WTC11 (cell line): ENCODE data around the gene SLC10A7. TPM values are rescaled to one million over a fixed set of nuclear protein-coding genes. Genes with fewer than 3 reads are reported as not detected.

Source experiments
- ATAC-seq: fragments of 200-7000 bp; cut with Tn5 transposase; 2 replicates; pipeline ENCODE4 v1.10.0; 2021; ENCODE audit warnings: mild to moderate bottlenecking, moderate library complexity
- CTCF ChIA-PET: fragments of 300-600 bp; sonication (Branson Sonifier 250); formaldehyde crosslinking; loops from one replicate; lab custom pipeline; 2021; ENCODE audit warnings: antibody characterized with exemption; lab: Charles Lee
- POLR2A ChIA-PET: fragments of 350-600 bp; sonication (Branson Sonifier 250); formaldehyde crosslinking; loops from one replicate; lab custom pipeline; 2021; ENCODE audit warnings: antibody characterized with exemption; lab: Charles Lee
- DNase-seq: peaks from one replicate; pipeline ENCODE4 v3.0.0; 2021; ENCODE audit warnings: low spot score
- H3K27ac Mint-ChIP-seq: 2 replicates; pipeline ENCODE4 v1.8.0; 2021; ENCODE audit warnings: mixed read lengths
- H3K27me3 Mint-ChIP-seq: 2 replicates; pipeline ENCODE4 v1.8.0; 2021; ENCODE audit warnings: low read depth, mild to moderate bottlenecking, moderate library complexity, mixed read lengths
- H3K36me3 Mint-ChIP-seq: 2 replicates; pipeline ENCODE4 v1.8.0; 2021; ENCODE audit warnings: mixed read lengths
- H3K4me1 Mint-ChIP-seq: 2 replicates; pipeline ENCODE4 v1.8.0; 2022; ENCODE audit warnings: mixed read lengths
- H3K4me3 Mint-ChIP-seq: 2 replicates; pipeline ENCODE4 v1.8.0; 2021; ENCODE audit warnings: mild to moderate bottlenecking, moderate library complexity, mixed read lengths
- H3K9me3 Mint-ChIP-seq: 2 replicates; pipeline ENCODE4 v1.8.0; 2021; ENCODE audit warnings: mixed read lengths
- ARID4B ChIP-seq: sonication (generic); formaldehyde crosslinking; IDR thresholded peaks from 2 replicates; pipeline ENCODE4 v1.8.0; 2023; ENCODE audit warnings: missing genetic modification reagents, mild to moderate bottlenecking, borderline replicate concordance
- CREB1 ChIP-seq: sonication (generic); formaldehyde crosslinking; IDR thresholded peaks from 2 replicates; pipeline ENCODE4 v1.8.0; 2023; ENCODE audit warnings: mild to moderate bottlenecking, missing genetic modification reagents
- EMX1 ChIP-seq: fragments of 250-450 bp; sonication (Bioruptor Pico); IDR thresholded peaks from 2 replicates; pipeline ENCODE4 v1.8.0; 2021; ENCODE audit warnings: mild to moderate bottlenecking
- ESRRA ChIP-seq: sonication (generic); formaldehyde crosslinking; IDR thresholded peaks from 2 replicates; pipeline ENCODE4 v1.8.1; 2022; ENCODE audit warnings: mild to moderate bottlenecking, missing genetic modification reagents, borderline replicate concordance
- FOXJ3 ChIP-seq: sonication (generic); formaldehyde crosslinking; IDR thresholded peaks from 2 replicates; pipeline ENCODE4 v1.9.0; 2021; ENCODE audit warnings: missing genetic modification reagents, mild to moderate bottlenecking, borderline replicate concordance
- GABPB1 ChIP-seq: sonication (generic); formaldehyde crosslinking; IDR thresholded peaks from 2 replicates; pipeline ENCODE4 v1.8.1; 2023; ENCODE audit warnings: mild to moderate bottlenecking, missing genetic modification reagents
- GRHL2 ChIP-seq: fragments of 250-450 bp; sonication (Bioruptor Pico); IDR thresholded peaks from 2 replicates; pipeline ENCODE4 v1.8.0; 2022; ENCODE audit warnings: mild to moderate bottlenecking, moderate library complexity; ENCODE audit not compliant: insufficient replicate concordance, severe bottlenecking
- JAZF1 ChIP-seq: fragments of 250-450 bp; sonication (Bioruptor Pico); IDR thresholded peaks from 2 replicates; pipeline ENCODE4 v1.9.0; 2021; ENCODE audit warnings: moderate library complexity, mild to moderate bottlenecking, inconsistent platforms
- JUN ChIP-seq: sonication (generic); formaldehyde crosslinking; IDR thresholded peaks from 2 replicates; pipeline ENCODE4 v1.8.0; 2023; ENCODE audit warnings: mild to moderate bottlenecking, missing genetic modification reagents
- NFYB ChIP-seq: sonication (generic); formaldehyde crosslinking; conservative IDR thresholded peaks from 2 replicates; pipeline ENCODE4 v1.8.0; 2022; ENCODE audit warnings: low read depth, missing genetic modification reagents
- SMAD4 ChIP-seq: sonication (generic); formaldehyde crosslinking; IDR thresholded peaks from 2 replicates; pipeline ENCODE4 v1.8.0; 2022; ENCODE audit warnings: mild to moderate bottlenecking, missing genetic modification reagents
- SOX15 ChIP-seq: fragments of 250-450 bp; sonication (Bioruptor Pico); IDR thresholded peaks from 2 replicates; pipeline ENCODE4 v1.9.0; 2021; ENCODE audit warnings: mild to moderate bottlenecking
- TCF7 ChIP-seq: sonication (generic); formaldehyde crosslinking; IDR thresholded peaks from 2 replicates; pipeline ENCODE4 v1.8.0; 2022; ENCODE audit warnings: mild to moderate bottlenecking, low read depth, missing genetic modification reagents, moderate library complexity
- USF2 ChIP-seq: sonication (generic); formaldehyde crosslinking; IDR thresholded peaks from 2 replicates; pipeline ENCODE4 v1.8.1; 2023; ENCODE audit warnings: mild to moderate bottlenecking, missing genetic modification reagents, moderate library complexity
- ZBTB21 ChIP-seq: sonication (generic); formaldehyde crosslinking; IDR thresholded peaks from 2 replicates; pipeline ENCODE4 v1.8.1; 2023; ENCODE audit warnings: mild to moderate bottlenecking, missing genetic modification reagents, borderline replicate concordance
- ZNF121 ChIP-seq: sonication (generic); formaldehyde crosslinking; IDR thresholded peaks from 2 replicates; pipeline ENCODE4 v1.8.0; 2023; ENCODE audit warnings: missing genetic modification reagents
- ZNF671 ChIP-seq: fragments of 250-450 bp; sonication (Bioruptor Pico); IDR thresholded peaks from 2 replicates; pipeline ENCODE4 v1.8.0; 2021; ENCODE audit warnings: mild to moderate bottlenecking
- total RNA-seq: library from RNA; stranded (reverse); gene quantifications from 3 replicates; pipeline ENCODE4 v1.2.3, GENCODE V29; 2021
- TF ChIP-seq, protein P1 (sequence below): sonication (generic); formaldehyde crosslinking; conservative IDR thresholded peaks from 2 replicates; pipeline ENCODE4 v1.8.1; 2023; ENCODE audit warnings: mild to moderate bottlenecking, low read depth, missing genetic modification reagents, moderate library complexity
- TF ChIP-seq, protein P2 (sequence below): sonication (generic); formaldehyde crosslinking; IDR thresholded peaks from 2 replicates; pipeline ENCODE4 v1.8.1; 2023; ENCODE audit warnings: mild to moderate bottlenecking, missing genetic modification reagents, moderate library complexity

Gene SLC10A7
- total RNA-seq, 1 experiment from 2014 or later: 5.0 TPM

DNA sequence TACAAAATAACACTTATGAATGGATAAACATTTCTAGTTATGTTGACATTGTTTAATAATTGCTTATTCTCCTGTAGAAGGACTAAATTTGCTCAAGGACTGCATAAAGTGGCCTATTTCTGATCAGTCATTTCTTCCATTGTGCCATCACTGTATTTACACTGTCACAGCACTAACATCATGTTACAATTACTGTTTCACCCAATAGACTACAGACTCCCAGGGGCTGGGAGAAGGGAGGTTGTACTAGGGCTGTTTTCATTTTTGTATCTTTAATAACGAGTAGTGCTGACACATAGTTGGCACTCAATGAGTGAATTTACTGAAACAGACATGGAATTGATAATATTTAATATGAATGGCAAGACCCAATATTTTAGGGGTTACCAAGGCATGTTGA, 139.5 kb downstream of the SLC10A7 start:
- CTCF ChIA-PET: no interaction called here
- ATAC-seq (no peak), DNase-seq (no peak)
- POLR2A ChIA-PET: no interaction called here
- Mint-ChIP-seq H3K36me3 (no peaks in the 10 kb centered on the region), H3K4me3 (no peak overlapping the region), H3K27ac (no peak overlapping the region), H3K27me3 (no peaks in the 10 kb centered on the region), H3K4me1 (peaks cover 14% of the 10 kb centered on the region), H3K9me3 (no peaks in the 10 kb centered on the region)
- TF ChIP-seq EMX1 (CRISPR knock-in tag) (no peak), CREB1 (CRISPR knock-in tag) (no peak), ZNF121 (CRISPR knock-in tag) (no peak), TCF7 (CRISPR knock-in tag) (no peak), GABPB1 (CRISPR knock-in tag) (no peak), NFYB (no peak), SMAD4 (CRISPR knock-in tag) (no peak), ZBTB21 (CRISPR knock-in tag) (no peak), GRHL2 (CRISPR knock-in tag) (no peak), FOXJ3 (no peak), ARID4B (CRISPR knock-in tag) (no peak), USF2 (CRISPR knock-in tag) (no peak), JUN (CRISPR knock-in tag) (no peak), ZNF671 (CRISPR knock-in tag) (no peak), ESRRA (CRISPR knock-in tag) (no peak), SOX15 (no peak), JAZF1 (CRISPR knock-in tag) (no peak)
- TF ChIP-seq, protein P1, sequence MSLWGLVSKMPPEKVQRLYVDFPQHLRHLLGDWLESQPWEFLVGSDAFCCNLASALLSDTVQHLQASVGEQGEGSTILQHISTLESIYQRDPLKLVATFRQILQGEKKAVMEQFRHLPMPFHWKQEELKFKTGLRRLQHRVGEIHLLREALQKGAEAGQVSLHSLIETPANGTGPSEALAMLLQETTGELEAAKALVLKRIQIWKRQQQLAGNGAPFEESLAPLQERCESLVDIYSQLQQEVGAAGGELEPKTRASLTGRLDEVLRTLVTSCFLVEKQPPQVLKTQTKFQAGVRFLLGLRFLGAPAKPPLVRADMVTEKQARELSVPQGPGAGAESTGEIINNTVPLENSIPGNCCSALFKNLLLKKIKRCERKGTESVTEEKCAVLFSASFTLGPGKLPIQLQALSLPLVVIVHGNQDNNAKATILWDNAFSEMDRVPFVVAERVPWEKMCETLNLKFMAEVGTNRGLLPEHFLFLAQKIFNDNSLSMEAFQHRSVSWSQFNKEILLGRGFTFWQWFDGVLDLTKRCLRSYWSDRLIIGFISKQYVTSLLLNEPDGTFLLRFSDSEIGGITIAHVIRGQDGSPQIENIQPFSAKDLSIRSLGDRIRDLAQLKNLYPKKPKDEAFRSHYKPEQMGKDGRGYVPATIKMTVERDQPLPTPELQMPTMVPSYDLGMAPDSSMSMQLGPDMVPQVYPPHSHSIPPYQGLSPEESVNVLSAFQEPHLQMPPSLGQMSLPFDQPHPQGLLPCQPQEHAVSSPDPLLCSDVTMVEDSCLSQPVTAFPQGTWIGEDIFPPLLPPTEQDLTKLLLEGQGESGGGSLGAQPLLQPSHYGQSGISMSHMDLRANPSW (CRISPR knock-in tag): no peak
- TF ChIP-seq, protein P2, sequence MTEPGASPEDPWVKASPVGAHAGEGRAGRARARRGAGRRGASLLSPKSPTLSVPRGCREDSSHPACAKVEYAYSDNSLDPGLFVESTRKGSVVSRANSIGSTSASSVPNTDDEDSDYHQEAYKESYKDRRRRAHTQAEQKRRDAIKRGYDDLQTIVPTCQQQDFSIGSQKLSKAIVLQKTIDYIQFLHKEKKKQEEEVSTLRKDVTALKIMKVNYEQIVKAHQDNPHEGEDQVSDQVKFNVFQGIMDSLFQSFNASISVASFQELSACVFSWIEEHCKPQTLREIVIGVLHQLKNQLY (CRISPR knock-in tag): no peak
